Endothelial cell (in vitro differentiated cells): ENCODE data around the gene GRM4. TPM values are rescaled to one million over a fixed set of nuclear protein-coding genes. Genes with fewer than 3 reads are reported as not detected.

Source experiments
- DNase-seq: peaks from one replicate; pipeline ENCODE4 v3.0.0; 2021; ENCODE audit warnings: low spot score
- H3K27ac Mint-ChIP-seq: one replicate; pipeline ENCODE4 v1.8.0; 2021; ENCODE audit warnings: mixed read lengths, inconsistent platforms; ENCODE audit not compliant: unreplicated experiment
- H3K27me3 Mint-ChIP-seq: one replicate; pipeline ENCODE4 v1.8.0; 2021; ENCODE audit warnings: mild to moderate bottlenecking, moderate library complexity, mixed read lengths, inconsistent platforms; ENCODE audit not compliant: unreplicated experiment
- H3K36me3 Mint-ChIP-seq: one replicate; pipeline ENCODE4 v1.8.0; 2021; ENCODE audit warnings: mild to moderate bottlenecking, low read depth, mixed read lengths, inconsistent platforms; ENCODE audit not compliant: unreplicated experiment
- H3K4me1 Mint-ChIP-seq: one replicate; pipeline ENCODE4 v1.8.0; 2021; ENCODE audit warnings: mild to moderate bottlenecking, mixed read lengths, inconsistent platforms; ENCODE audit not compliant: unreplicated experiment
- H3K4me3 Mint-ChIP-seq: one replicate; pipeline ENCODE4 v1.8.0; 2021; ENCODE audit warnings: mild to moderate bottlenecking, mixed read lengths, inconsistent platforms; ENCODE audit not compliant: unreplicated experiment
- H3K9me3 Mint-ChIP-seq: one replicate; pipeline ENCODE4 v1.8.0; 2021; ENCODE audit warnings: mixed read lengths, inconsistent platforms; ENCODE audit not compliant: unreplicated experiment
- total RNA-seq: library from RNA; stranded (reverse); fragmentation: NEBNext Ultra II Directional; extraction: Animal tissue kit (Norgen Biotek cat#: 25700); gene quantifications from one replicate; pipeline ENCODE4 v1.2.1, GENCODE V29; 2021; ENCODE audit not compliant: unreplicated experiment
- TF ChIP-seq, protein P1 (sequence below): fragments of 200-600 bp; sonication (generic); IDR thresholded peaks from one replicate; pipeline ENCODE4 v1.5.0; 2021; ENCODE audit warnings: antibody characterized with exemption; ENCODE audit not compliant: unreplicated experiment

Gene GRM4
- total RNA-seq, 1 donor from 2014 or later, result 2.6 TPM

DNA sequence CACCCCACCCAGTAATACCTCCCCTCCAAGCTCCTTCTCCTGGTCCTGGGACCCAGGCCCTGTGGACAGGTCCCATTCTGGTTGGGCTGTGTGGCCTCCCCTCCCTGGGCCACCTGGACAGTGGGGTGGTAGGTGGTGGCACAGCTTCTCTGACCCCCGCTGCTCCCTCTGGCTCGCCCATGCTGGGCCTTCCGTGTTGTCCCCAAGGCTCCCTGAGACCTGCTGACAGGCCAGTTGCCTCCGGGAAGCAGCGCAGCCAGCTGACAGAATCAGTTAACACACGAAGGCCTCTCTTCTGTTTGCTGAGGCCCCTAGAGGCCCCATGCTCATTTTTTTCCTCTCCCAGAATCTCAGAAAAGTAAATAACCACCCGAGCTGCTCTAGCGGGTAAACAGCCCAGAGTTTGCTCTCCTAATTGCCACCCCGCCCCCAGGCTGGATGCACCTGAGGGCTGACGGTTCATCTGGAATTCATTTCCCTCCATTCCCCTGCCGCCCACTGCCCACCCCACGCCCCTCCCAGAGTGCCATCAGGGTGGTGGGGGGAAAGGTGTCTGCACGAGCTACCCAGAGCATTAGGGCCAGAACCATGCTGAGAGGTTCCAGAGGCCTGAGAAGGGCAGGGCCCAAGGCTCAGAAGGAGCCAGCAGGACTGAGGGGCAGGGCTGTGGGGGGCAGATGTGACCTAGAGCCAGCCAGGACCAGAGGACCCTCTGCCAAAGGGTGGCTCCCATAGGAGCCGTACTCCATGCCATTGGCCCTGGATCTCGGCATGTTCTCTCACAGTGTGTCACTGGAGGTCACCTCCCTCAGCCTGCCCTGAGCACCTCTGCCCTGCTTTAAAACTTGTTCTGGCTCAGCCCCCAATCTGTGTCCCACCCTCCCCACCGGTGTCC lies 157.5 kb downstream of the GRM4 start:
- Mint-ChIP-seq H3K4me3 (no peak overlapping the region), H3K4me1 (peaks cover 4% of the 10 kb centered on the region), H3K27me3 (no peaks in the 10 kb centered on the region), H3K27ac (no peak overlapping the region), H3K9me3 (no peaks in the 10 kb centered on the region), H3K36me3 (no peaks in the 10 kb centered on the region)
- DNase-seq, result no peak
- TF ChIP-seq, protein P1, sequence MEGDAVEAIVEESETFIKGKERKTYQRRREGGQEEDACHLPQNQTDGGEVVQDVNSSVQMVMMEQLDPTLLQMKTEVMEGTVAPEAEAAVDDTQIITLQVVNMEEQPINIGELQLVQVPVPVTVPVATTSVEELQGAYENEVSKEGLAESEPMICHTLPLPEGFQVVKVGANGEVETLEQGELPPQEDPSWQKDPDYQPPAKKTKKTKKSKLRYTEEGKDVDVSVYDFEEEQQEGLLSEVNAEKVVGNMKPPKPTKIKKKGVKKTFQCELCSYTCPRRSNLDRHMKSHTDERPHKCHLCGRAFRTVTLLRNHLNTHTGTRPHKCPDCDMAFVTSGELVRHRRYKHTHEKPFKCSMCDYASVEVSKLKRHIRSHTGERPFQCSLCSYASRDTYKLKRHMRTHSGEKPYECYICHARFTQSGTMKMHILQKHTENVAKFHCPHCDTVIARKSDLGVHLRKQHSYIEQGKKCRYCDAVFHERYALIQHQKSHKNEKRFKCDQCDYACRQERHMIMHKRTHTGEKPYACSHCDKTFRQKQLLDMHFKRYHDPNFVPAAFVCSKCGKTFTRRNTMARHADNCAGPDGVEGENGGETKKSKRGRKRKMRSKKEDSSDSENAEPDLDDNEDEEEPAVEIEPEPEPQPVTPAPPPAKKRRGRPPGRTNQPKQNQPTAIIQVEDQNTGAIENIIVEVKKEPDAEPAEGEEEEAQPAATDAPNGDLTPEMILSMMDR, result no peak

DNA sequence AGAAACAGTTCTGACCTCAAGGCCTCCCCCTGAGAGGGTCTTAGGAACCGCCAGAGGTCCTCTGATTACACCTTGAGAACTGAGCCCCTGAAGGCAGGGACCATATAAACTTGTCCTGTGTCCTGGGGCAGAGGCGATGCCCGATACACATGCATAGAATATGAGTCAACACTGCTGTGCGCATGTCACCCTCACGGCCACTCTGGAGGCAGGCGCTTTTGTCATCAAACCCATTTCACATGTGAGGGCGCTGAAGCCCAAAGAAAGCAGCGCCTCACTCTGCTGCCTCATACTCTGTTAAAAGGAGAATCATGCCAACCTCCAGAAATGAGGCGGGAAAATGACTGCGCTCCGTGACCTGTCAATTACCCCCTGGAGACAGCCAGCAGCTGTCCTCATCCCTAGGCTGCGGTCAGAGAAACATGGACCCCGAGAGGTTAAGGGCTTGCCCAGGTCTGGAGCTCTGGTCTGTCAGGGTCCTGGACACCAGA lies 158.3 kb downstream of the GRM4 start:
- H3K4me1 Mint-ChIP-seq, result peaks cover 3% of the 10 kb centered on the region
- DNase-seq, result no peak
- H3K27ac Mint-ChIP-seq, result no peak overlapping the region
- TF ChIP-seq, protein P1, result no peak
- no peaks in the 10 kb centered on the region for H3K9me3 Mint-ChIP-seq
- H3K36me3 Mint-ChIP-seq, result no peaks in the 10 kb centered on the region
- peaks cover 3% of the 10 kb centered on the region for H3K27me3 Mint-ChIP-seq
- H3K4me3 Mint-ChIP-seq, result no peak overlapping the region

DNA sequence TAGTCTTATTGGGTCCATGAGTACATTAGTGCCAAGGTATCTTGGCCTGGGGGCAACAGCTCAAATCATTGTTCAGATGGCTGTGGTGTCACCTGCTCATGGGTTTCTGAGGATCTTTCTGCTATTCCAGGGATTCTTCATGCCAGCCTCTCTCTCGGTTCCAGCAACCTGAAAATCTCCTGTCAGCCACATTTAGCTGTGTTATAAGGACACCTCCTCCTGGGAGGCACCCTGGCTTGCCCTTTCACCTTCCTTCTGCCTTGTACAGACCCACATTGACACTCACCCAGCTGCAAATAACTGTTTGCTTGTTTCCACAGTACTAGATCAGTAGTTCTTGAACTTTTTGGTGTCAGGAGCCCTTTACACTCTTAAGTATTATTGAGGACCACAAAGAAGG lies 159.9 kb downstream of the GRM4 start:
- Mint-ChIP-seq H3K4me1 (peaks cover 3% of the 10 kb centered on the region), H3K27ac (no peak overlapping the region), H3K4me3 (no peak overlapping the region), H3K9me3 (no peaks in the 10 kb centered on the region), H3K36me3 (no peaks in the 10 kb centered on the region), H3K27me3 (peaks cover 3% of the 10 kb centered on the region)
- TF ChIP-seq, protein P1, result no peak
- DNase-seq, result no peak

DNA sequence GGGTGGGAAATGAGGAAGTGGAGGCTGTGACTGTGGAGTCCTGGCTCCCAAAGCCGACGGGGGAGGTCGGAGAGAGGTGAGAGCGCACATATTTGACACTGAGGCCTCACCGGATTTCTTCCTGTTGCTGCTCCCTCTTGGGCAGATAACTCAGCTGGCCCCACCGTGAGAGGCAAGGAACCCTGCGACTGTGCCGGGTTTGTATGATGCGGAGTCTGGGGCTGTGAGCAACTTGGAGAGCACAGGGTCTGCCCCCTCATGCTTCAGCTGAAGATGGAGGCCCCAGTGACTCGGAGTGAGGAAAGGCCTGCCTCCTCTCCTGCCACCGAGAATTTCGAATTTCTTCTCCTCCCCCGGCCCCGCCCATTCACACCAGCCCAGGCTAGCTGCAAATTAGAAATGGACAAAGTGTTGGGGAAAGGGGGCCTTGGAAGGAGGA lies 160.6 kb downstream of the GRM4 start:
- TF ChIP-seq, protein P1, result no peak
- no peak overlapping the region for H3K4me3 Mint-ChIP-seq
- peaks cover 3% of the 10 kb centered on the region for H3K4me1 Mint-ChIP-seq
- no peaks in the 10 kb centered on the region for H3K36me3 Mint-ChIP-seq
- H3K27ac Mint-ChIP-seq, result no peak overlapping the region
- H3K27me3 Mint-ChIP-seq, result peaks cover 3% of the 10 kb centered on the region
- H3K9me3 Mint-ChIP-seq, result no peaks in the 10 kb centered on the region
- DNase-seq, result no peak
